Measurements from ENCODE around the gene KRT71. TPM values are rescaled to one million over a fixed set of nuclear protein-coding genes. Genes with fewer than 3 reads are reported as not detected.

Gene KRT71
- total RNA-seq, 1 donor from 2014 or later = not detected

GRCh38 chr12:52527121-52527800 is 25.7 kb downstream of the KRT71 start:
- DNase-seq (peak; percentile 5), ATAC-seq (ENCODE audit: low read depth) (no peak)
- TF ChIP-seq CTCF (IDR thresholded peaks at IDR 0.05) = no peak
- H3K4me3 Mint-ChIP-seq = no peak overlapping the region
- no peaks in the 10 kb centered on the region for H3K36me3 Mint-ChIP-seq (ENCODE audit: low read depth)
- peaks cover 2% of the 10 kb centered on the region for H3K27me3 Mint-ChIP-seq
- CTCF ChIA-PET = no interaction called here
- intact Hi-C loops (cut with micrococcal nuclease) = no loop called here
- H3K4me1 Mint-ChIP-seq = no peaks in the 10 kb centered on the region
- POLR2A ChIA-PET = no interaction called here
- no peaks in the 10 kb centered on the region for H3K9me3 Mint-ChIP-seq
- H3K27ac Mint-ChIP-seq = no peak overlapping the region

- Mint-ChIP-seq H3K27ac (no peak overlapping the region), H3K36me3 (ENCODE audit: low read depth) (no peaks in the 10 kb centered on the region), H3K4me3 (no peak overlapping the region), H3K27me3 (peaks cover 2% of the 10 kb centered on the region), H3K9me3 (no peaks in the 10 kb centered on the region), H3K4me1 (no peaks in the 10 kb centered on the region)
- no peak for ATAC-seq (ENCODE audit: low read depth)
- intact Hi-C loops (cut with micrococcal nuclease) = no loop called here
- CTCF ChIA-PET = no interaction called here
- TF ChIP-seq CTCF (IDR thresholded peaks at IDR 0.05) = no peak
- POLR2A ChIA-PET = no interaction called here
- peak; percentile 10 for DNase-seq
Measured at GRCh38 chr12:52526511-52526951, 26.4 kb downstream of the KRT71 start.

- no peaks in the 10 kb centered on the region for H3K4me1 Mint-ChIP-seq
- DNase-seq = peak; percentile 9
- H3K27ac Mint-ChIP-seq = no peak overlapping the region
- no peaks in the 10 kb centered on the region for H3K36me3 Mint-ChIP-seq (ENCODE audit: low read depth)
- H3K27me3 Mint-ChIP-seq = peaks cover 2% of the 10 kb centered on the region
- no peak overlapping the region for H3K4me3 Mint-ChIP-seq
- no peaks in the 10 kb centered on the region for H3K9me3 Mint-ChIP-seq
- intact Hi-C loops (cut with micrococcal nuclease) = no loop called here
- no peak for TF ChIP-seq CTCF (IDR thresholded peaks at IDR 0.05)
- CTCF ChIA-PET = no interaction called here
- POLR2A ChIA-PET = no interaction called here
- no peak for ATAC-seq (ENCODE audit: low read depth)
Measured at GRCh38 chr12:52525661-52526499, 27.1 kb downstream of the KRT71 start.

- no peak for TF ChIP-seq CTCF (IDR thresholded peaks at IDR 0.05)
- no peak overlapping the region for H3K4me3 Mint-ChIP-seq
- no peak overlapping the region for H3K27ac Mint-ChIP-seq
- H3K27me3 Mint-ChIP-seq = peaks cover 2% of the 10 kb centered on the region
- no peaks in the 10 kb centered on the region for H3K4me1 Mint-ChIP-seq
- H3K36me3 Mint-ChIP-seq (ENCODE audit: low read depth) = no peaks in the 10 kb centered on the region
- DNase-seq (no peak), ATAC-seq (ENCODE audit: low read depth) (no peak)
- ChIA-PET CTCF (no interaction called here), POLR2A (no interaction called here)
- intact Hi-C loops (cut with micrococcal nuclease) = no loop called here
- H3K9me3 Mint-ChIP-seq = no peaks in the 10 kb centered on the region
Measured at GRCh38 chr12:52524898-52525591, 27.9 kb downstream of the KRT71 start.

Data from activated B cell treated with CpG ODN at 0.5 μM for 24 hours (primary cell).